ENCODE results near the gene PERP. TPM values are rescaled to one million over a fixed set of nuclear protein-coding genes. Genes with fewer than 3 reads are reported as not detected.

The PERP gene
- total and polyA plus RNA-seq, 2 of the 4 experiments (the other 2 are of a cell fraction): 7.7 to 21.4 TPM

DNA sequence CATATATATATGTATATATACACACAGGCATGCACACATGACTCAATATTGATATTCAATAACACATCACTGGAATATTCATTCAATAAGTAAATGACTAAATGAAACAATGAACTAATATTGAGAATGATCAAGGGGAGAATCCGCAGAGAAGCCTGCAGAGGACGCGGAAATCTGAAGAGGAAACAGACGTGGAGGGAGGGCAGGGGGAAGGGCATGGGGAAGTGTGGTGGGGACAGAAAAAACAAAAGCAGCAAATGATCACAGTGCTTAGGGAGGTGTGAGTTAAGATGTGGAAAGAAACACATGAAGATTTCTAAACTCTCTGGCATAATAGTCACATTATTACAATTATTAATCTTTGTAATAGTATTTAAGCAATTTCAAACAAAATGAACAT lies 14.5 kb downstream of the PERP start:
- Histone ChIP-seq H3K18ac (ENCODE audit: low read depth, low read length) (no peak overlapping the region), H2AK9ac (replicated peaks; ENCODE audit: low read depth, low read length, poor library complexity) (no peak overlapping the region), H3K4ac (ENCODE audit: low read depth, low read length) (no peak overlapping the region), H4K20me1 (ENCODE audit: insufficient read depth, low read length) (peaks cover 4% of the 10 kb centered on the region; the same call in 1 of the 2 replicates), H2BK5ac (ENCODE audit: low read depth, low read length, poor library complexity, severe bottlenecking) (no peak overlapping the region), H2BK120ac (ENCODE audit: low read depth, low read length) (no peak overlapping the region), H2BK15ac (ENCODE audit: low read depth, low read length) (no peak overlapping the region), H3K27me3 (ENCODE audit: control insufficient read depth, insufficient read depth, low read length) (no peaks in the 10 kb centered on the region), H3K79me1 (ENCODE audit: low read depth in 1 of 2, low read length in 2 of 2) (peaks cover 9 to 14% of the 10 kb centered on the region in 2 experiments), H4K91ac (ENCODE audit: insufficient read depth, low read depth, low read length) (no peak overlapping the region), H3K36me3 (ENCODE audit: control insufficient read depth, insufficient read depth, low read length) (peaks cover 19% of the 10 kb centered on the region), H3K23ac (ENCODE audit: low read depth, low read length) (no peak overlapping the region), H4K8ac (ENCODE audit: low read depth in 2 of 2, low read length in 2 of 2) (no peak overlapping the region), H3K4me1 (ENCODE audit: control insufficient read depth, insufficient read depth, low read length) (peaks cover 13% of the 10 kb centered on the region), H3K14ac (replicated peaks; ENCODE audit: low read depth, low read length) (no peak overlapping the region), H3K4me3 (ENCODE audit: insufficient read depth, low read depth, low read length) (no peak overlapping the region), H2AK5ac (ENCODE audit: low read depth, low read length) (no peak overlapping the region), H3K56ac (ENCODE audit: extremely low read depth, insufficient read depth, low read length) (no peak overlapping the region), H3K9me3 (ENCODE audit: control insufficient read depth, insufficient read depth, low read length) (no peaks in the 10 kb centered on the region), H2AFZ (replicated peaks; ENCODE audit: low read length, poor library complexity) (no peak overlapping the region), H3K4me2 (ENCODE audit: low read depth, low read length) (no peak overlapping the region), H4K5ac (ENCODE audit: low read depth, low read length) (no peak overlapping the region), H3K9ac (ENCODE audit: low read depth, low read length) (no peak overlapping the region), H3K9me1 (ENCODE audit: insufficient read depth, low read length) (peaks cover 10% of the 10 kb centered on the region), H2BK20ac (ENCODE audit: low read depth, low read length) (no peak overlapping the region), H3K27ac (ENCODE audit: insufficient read depth, low read length) (no peak overlapping the region)
- intact Hi-C loops (cut with micrococcal nuclease) (no loop called here), dilution Hi-C loops (cut with HindIII; ENCODE audit: low sequenced_read_pairs, unreplicated experiment) (no loop called here), in situ Hi-C loops (cut with MboI; ENCODE audit: low sequenced_read_pairs) (no loop called here)
- DNase-seq: no peak
- no TSS peak for BruUV-seq (replicated peaks)
- WGBS, 2 experiments (ENCODE audit: extremely low coverage in 2 of 2, insufficient read length in 1 of 2): no CpG with 5 or more reads among the region's 4 CpGs
- CTCF ChIA-PET: no interaction called here
- POLR2A ChIA-PET (ENCODE audit: unreplicated experiment): no interaction called here
- ATAC-seq (ENCODE audit: low read depth): no peak
- no peak for TF ChIP-seq RAD21 (IDR thresholded peaks at IDR 0.05; ENCODE audit: low read length)
